Tibial nerve (tissue), 4 donors: ENCODE results near the gene DNAJB2.

Source experiments
- EP300 ChIP-seq, 2 donors: sonication (generic); formaldehyde crosslinking; IDR thresholded peaks; one replicate each; pipeline ENCODE4 v1.6.1; 2017; ENCODE audit warnings: antibody characterized with exemption in 2 of 2, mild to moderate bottlenecking in 1 of 2
- POLR2A ChIP-seq, 2 donors: fragments of 450-650 bp; IDR thresholded peaks; one replicate each; pipeline ENCODE4 v1.6.1; 2017; ENCODE audit warnings: antibody characterized with exemption in 2 of 2, mild to moderate bottlenecking in 2 of 2, moderate library complexity in 2 of 2
- TF ChIP-seq, protein P1 (sequence below), 5 experiments: fragments of 200-600 bp in 3 of 5; fragments of 450-650 bp in 2 of 5; sonication (generic) in 3 of 5; IDR thresholded peaks; one replicate each; pipeline ENCODE4 v1.5.1; 2016 to 2019; ENCODE audit warnings: antibody characterized with exemption in 5 of 5, mild to moderate bottlenecking in 3 of 5, moderate library complexity in 2 of 5

DNA sequence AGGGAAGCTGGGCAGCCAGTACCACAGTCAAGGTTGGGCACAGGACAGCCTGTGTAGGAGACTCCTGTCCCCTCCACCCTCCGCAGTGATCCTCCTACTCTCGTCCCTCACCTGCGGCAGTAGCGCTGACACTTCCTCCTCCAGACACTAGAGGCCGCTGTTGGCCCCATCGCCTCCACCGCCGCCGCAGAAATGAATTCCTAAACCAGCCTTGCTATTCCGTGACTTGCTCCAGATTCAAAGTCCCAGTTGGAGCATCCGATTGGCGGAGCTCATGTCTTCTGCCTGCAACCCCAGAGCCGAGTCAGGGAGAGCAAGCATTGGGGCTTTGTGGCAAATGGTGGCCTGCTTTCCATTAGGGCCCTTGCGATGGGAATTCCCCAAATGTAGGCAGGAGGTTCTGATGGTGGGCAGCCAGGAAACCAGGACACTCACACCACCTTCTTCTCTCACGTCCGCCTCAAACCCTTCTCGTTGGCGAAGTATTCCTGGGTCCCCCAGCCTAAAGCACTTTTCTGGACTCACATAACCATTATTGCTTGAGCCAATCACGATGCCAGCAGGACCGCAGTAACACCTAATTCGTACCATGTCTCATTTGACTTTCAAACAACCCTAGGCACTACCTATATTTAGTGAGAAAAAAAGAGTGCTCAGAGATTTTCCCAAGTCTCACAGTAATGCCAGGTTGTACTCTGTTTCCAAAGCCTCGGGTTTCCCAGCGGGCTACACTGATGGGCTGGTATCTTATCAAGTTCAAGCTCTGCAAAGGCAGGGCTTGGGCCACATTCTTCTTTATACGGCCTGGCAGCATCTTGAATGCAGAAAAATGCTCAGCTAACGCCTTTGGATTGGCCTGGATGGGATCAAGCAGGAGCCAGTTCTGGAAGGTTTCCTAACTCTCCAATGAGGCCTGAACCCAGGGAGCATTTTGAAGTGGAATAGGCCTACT is 1.2 kb upstream of the DNAJB2 start:
- TF ChIP-seq, protein P1, sequence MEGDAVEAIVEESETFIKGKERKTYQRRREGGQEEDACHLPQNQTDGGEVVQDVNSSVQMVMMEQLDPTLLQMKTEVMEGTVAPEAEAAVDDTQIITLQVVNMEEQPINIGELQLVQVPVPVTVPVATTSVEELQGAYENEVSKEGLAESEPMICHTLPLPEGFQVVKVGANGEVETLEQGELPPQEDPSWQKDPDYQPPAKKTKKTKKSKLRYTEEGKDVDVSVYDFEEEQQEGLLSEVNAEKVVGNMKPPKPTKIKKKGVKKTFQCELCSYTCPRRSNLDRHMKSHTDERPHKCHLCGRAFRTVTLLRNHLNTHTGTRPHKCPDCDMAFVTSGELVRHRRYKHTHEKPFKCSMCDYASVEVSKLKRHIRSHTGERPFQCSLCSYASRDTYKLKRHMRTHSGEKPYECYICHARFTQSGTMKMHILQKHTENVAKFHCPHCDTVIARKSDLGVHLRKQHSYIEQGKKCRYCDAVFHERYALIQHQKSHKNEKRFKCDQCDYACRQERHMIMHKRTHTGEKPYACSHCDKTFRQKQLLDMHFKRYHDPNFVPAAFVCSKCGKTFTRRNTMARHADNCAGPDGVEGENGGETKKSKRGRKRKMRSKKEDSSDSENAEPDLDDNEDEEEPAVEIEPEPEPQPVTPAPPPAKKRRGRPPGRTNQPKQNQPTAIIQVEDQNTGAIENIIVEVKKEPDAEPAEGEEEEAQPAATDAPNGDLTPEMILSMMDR (IDR thresholded peaks at IDR 0.05) = peak; percentile 95 to 99 (median 97)
- TF ChIP-seq EP300 (IDR thresholded peaks at IDR 0.05) = peak in 1 of 2 donors; percentile 73
- no peak for TF ChIP-seq POLR2A (IDR thresholded peaks at IDR 0.05)
